ENCODE data around the gene SIKE1.
"Not testable (repeated sequence)": the region's sequence is repeated elsewhere in the genome, so short reads cannot be mapped to it uniquely, and the experiment has no call there.

The SIKE1 gene

DNA sequence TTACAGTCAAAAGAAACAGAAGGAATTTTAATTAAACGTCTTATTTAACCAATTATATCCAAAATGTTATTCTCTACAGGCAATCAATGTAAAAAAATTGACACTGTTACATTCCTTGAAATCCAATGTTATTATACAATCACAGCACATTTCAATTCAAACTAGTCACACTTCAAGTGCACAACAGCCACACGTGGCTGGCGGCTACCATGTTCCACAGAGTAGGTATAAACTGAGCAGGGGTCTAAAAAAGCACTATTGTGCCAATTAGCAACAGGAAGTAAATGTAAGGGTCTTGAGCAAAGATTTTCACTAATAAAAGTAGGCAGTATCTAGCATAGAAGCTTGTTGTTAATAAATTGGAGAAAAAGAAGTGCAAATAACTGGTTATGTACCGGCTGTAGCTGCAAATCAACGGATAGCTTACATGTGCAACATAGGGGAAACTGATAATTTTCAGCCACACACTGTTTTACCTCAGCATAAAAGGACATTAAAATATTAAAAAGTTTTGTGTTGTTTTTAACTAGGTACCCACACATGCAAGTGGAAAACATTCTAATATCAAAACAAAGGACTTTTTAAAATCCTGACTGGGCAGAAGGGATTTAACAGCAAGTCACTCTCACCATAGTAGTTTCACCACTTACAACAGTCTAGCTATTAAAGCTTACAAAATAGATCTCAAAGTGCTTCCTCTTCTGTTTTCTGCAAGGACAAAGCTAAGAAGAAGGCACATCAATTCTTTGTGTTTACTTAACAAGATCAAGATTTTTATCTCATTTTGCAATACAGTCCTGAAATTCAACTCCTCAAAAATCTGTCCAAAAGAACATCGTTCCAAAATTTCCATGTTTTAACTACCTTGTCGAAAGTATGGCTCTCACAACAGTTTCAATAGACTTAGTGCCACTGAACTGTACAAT lies 25.2 kb downstream of the SIKE1 start:
- no peak for DNase-seq

DNA sequence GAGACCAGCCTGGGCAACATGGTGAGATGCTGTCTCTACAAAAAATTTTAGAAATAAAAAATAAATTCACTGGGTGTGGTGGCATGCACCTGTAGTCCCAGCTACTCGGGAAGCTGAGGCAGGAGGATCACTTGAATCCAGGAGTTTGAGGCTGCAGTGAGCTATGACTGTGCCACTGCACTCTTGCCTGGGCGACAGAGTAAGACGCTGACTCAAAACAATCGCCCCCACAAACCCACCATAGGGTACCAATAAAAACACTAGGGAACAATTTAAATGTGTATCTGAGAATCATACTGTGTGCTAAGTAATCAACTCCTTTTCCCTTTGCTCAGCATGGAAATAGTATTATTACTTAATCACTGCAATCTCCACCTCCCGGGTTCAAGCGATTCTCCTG lies 26.8 kb downstream of the SIKE1 start:
- DNase-seq = not testable (repeated sequence)

DNA sequence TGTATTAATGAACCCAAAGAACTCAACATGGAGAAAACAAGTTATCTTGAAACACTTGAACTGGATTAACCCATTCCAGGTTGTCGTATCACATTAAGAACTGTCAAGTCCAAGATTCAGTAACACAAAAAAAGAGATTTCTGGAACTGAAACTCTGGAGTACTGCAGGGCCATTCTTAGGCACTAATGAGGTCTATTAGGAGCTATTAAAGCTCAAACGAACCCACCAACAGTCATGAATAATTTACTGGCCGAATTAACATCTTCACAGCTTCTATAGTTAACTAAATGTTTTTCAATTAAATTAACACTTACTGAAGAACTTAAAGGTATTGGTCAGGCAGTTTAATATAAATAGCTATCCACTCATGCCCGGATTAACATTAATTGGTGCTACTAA lies 27.3 kb downstream of the SIKE1 start:
- DNase-seq = no peak

DNA sequence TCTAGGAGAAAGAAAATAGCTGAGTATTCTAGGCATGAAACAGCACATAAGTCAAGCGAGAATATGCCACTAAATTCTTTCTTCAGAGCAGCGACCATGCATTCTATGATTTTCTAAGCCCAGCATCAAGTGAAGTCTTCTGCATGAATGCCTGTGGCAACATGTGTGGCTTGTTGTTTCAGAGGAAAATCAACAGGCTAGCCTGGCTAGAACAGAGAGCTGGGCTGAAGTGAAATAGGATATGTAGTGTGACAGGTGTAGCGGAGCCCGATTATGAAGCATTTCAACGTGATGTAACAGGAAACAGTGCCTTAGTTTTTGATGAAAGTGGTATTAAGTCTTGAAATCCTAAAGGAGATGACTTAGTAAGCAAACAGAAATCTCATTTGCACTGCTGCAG lies 29.7 kb downstream of the SIKE1 start:
- no peak for DNase-seq

DNA sequence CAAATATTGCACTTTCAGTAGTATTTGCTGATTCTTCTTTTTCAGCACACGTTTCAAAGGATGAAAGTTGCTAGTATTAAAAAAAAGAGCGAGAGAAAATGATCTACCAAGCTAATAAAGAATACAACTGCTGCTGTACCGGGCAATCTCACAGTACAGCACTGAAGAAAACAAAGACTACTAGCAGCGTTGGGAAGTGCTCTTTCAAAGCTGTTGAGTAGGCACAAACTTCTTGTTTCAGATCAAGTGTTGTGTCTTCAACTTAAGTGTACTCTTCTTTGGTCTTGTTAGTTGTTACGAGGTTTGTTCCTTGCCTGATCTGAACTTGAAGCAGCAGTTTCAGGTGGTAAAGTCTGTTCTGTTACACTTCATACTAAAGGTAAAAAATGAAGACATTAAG lies 30.6 kb downstream of the SIKE1 start:
- no peak for DNase-seq

DNA sequence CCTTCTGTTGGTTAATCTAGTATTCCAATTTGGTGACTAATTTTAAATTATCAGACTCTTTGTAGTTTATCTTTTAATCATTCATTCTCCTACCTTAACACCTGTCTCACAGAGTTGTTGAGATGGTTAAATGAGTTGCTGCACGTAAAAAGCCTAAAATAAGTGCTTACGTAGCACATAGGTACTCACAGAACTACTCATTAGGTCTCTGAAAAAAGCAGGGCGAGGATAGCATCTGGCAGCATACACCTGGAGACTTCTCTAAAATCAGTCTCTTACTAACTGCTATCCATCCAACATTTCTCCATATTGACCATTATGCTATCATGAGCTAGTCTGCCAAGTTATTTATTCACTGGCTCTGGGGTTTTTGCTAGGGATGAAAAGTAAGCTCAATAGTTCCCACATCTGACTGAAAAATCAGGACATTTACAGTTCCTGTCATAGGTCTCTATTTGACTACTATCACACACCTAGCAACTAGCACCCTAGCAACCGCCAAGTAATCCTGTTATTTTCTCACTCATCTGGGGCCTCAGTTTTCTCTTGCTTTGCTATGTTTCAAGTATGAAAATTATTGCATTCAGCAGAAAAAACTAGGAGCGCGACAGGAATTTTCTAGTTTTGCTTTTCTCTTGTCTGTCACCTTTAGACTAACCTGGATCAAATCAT lies 33.9 kb downstream of the SIKE1 start:
- DNase-seq = no peak

DNA sequence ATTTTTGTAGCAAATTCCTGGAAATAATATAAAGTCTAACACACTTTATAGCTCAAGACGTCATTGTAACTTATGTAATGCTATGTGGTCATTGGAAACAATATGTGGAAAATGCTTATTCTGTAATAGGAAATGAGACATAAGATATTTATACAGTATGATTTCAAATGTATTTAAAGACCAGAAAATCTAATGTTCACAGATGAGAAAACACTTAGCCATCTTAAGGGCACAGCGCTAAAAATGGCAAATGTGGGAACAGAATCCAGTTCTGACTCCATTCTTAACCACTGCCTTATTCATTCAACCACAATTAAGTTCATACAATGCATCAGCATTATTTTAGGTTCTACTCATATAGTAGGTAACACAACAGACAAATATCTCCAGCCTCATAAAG lies 35.2 kb downstream of the SIKE1 start:
- no peak for DNase-seq

DNA sequence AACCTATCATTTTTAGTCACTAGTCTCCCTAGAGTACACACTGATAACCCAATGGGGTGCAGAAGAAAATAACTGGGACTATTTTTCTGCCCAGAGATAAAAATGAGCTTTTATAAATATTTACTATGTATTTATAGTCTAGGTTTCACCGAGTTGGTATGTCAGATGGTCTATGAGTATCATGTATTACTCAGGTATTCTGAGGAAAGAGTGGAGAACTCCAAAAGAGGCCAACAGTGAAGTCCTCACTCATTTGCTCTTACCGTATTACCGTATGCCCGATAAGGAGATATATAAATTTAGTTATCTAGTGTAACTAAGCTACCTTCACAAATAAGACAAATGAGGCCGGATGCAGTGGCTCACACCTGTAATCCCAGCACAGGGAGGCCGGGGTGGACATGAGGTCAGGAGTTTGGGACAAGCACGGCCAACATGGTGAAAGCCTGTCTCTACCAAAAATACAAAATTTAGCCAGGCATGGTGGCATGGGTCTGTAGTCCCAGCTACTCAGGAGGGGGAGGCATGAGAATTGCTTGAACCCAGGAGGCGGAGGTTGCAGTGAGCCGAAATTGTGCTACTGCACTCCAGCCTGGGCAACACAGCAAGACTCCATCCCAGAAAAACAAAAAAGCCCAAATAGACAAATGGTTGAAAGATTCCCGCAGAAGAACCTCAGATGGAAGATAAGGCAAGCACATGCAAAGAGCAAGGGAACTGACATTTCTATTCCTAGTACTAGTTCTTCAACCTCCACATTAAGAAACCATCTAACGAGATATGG lies 38.3 kb downstream of the SIKE1 start:
- no peak for DNase-seq

DNA sequence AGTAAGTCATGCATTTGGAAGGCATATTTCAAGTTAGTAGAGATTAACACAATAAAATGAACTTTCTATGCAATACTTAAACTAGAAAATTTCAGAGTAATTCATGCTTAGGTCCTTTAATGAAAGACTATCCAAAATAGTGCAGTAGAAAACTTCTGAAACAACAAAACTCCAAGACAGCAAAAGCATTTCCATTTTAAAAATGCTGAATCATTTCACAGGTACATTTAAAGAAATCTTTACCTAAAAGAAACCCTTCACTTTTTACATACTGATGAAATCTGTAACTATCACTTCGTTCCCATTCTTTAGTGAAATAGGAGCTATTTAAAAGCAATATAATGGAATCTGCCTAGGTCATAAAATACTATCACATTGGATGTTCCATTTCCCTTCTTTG lies 40.2 kb downstream of the SIKE1 start:
- no peak for DNase-seq

DNA sequence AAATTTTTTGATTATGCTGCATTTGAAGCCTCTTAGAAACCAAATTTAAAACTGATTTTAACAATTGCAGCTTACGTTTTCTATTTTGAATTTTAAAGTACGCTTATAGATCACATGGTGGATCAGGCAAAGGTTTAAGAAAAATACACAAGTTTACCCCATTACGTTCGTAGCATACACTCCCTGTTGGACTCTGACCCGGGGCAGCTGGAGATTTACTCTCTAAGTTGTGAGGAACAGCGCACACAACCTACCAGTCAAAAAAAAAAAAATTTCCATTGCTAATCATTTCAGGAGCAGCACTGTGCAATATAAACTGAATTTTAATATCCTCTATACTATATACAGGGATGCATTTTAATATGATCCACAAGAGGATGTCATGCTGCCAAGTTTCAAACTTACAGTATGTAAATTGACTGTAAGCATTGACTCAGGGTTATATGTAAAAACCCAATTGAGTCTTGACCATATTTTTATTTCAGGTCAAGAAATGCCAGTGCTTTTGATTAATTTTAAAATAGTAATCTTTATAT lies 43.1 kb downstream of the SIKE1 start:
- no peak for DNase-seq

DNA sequence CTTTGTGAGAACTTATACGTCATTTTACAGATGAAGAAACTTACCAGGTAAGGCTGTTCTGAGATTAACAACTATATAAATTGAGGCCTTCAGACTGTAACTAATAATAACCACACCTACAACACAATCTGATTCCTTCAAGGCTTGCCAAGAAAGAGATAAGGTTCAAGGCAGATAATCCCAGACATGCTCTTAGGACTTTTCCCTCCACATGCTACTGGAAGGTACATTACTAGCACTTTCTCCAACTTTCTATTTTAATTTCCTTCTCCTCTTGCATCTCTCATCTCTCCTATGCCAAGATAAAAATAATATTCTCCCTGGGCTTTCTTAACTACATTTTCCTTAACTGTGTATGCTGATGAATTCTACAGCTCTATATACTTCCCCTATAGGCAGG lies 45.0 kb downstream of the SIKE1 start:
- DNase-seq = no peak

DNA sequence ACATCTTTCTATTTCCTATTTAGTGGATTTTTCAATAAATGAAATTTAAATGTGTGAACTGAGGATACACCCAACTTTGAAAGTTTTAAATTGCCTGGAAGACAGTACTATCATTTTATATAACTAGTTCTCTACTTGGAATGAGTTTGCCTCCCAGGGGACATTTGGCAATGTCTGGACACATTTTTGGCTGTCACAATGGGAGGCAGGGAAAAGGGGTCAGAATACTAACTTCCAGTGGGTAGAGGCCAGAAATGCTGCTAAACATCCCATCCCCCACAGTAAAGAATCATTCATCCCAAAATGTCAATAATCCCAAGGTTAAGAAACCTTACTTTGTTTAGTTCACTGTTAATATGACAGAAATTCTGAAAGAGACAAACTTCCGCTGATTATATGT lies 50.7 kb downstream of the SIKE1 start:
- no peak for DNase-seq

DNA sequence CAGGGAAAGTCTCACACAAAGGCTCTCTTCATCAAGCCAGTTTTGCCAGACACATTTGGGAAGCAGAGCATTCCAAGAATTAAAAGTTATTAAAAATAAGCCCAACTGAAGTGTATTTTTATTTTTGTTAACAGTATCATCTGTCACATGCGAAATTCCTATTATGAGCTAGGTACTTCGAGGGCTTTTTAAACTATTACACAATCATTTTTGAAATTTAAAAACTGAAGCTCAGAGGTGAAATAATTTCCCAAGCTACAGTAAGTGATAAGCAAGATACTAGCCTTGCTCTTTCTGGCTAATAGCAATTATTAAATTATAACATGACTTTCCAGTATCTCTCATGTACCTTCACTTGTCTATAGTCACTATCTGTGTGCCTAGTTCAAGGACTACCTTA lies 51.9 kb downstream of the SIKE1 start:
- no peak for DNase-seq

DNA sequence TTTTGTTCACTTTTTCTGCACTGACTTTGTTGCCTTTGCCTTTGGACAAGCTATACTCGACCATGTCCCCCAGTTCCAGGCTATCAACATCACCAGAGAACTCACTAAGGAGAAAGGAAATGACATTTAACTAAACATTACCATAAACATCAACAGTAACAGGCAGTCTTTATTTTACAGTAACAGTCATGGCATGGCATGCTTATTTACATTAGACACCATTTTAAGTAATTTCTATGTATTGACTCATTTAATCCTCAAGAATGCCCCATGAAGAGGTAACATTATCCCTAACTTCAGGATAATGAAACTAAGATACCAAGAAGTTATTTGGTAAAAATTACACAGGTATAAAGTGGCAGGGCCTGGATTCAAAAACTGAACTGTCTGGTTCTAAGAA lies 55.3 kb downstream of the SIKE1 start:
- no peak for DNase-seq

DNA sequence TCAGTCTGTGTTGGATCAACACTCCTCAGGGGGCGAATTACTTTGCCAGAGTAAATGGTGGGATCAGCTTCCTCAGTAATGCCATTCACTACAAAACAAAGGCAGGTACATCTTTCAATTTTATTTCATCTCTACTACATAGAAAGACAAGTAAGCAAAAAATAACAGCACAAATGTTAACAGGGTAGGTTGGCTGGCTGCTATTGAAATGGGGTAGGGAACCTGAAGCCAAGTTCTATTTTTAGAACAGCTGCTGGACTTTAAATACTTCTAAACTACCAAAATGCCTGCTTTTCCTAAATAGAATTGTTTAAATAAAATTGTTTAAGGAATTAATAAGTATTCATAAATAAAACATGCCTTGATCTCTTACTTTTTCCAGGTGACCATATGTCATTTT lies 56.6 kb downstream of the SIKE1 start:
- DNase-seq = no peak

DNA sequence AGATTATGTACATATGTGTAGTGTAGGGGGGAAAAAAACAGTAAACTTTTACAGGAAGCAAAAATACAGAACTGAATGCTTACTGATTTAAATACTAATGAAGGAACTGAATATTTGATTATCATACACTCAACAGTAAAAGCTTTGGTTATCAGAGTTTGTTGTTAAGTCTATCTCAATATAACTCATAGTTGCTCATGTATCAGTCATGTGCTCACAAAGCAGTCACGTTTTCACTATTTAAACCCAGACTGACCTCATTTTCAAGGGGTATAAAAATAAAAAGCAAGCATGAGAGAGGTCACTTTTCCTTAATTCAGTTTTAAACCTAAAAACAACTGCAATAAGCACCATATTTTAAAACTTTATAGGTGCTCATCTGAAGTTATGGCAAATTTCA lies 57.0 kb downstream of the SIKE1 start:
- no peak for DNase-seq

DNA sequence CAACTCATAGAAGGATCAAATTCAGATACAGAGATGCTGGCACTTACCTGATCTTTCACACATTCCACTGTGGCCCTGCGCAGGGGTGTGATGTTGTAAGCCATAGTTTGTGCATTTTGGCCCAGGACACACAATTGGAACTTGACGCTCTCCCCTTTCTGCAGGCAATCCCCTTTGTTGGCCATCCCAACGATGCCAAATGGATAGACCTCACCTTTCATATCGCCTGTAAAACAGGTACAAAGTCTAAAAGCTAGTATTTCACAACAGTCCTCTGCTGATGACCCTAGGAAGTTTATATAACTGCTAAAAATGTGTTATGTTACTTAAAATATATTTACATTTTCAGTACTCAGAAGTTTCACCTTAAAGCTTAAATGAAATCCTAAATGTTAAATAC lies 60.0 kb downstream of the SIKE1 start:
- DNase-seq = no peak

Measured in CD4-positive, alpha-beta T cell treated with Interleukin-4 for 4 hours (primary cell).